ENCODE data around the gene RFX3. TPM values are rescaled to one million over a fixed set of nuclear protein-coding genes. Genes with fewer than 3 reads are reported as not detected.

The RFX3 gene
- 2.0 and 2.9 TPM in 2 replicates for total RNA-seq (ENCODE audit: low replicate concordance)

GRCh38 chr9:3525836-3526164 lies at the start of gene RFX3:
TSS of gene RFX3 (minus strand) at chr9:3526001. CDS start at chr9:3395588, 130,413 bp downstream.

Data from smooth muscle cell of the coronary artery (primary cell).